ENCODE results near the gene UNC93B1.

UNC93B1 gene

DNA sequence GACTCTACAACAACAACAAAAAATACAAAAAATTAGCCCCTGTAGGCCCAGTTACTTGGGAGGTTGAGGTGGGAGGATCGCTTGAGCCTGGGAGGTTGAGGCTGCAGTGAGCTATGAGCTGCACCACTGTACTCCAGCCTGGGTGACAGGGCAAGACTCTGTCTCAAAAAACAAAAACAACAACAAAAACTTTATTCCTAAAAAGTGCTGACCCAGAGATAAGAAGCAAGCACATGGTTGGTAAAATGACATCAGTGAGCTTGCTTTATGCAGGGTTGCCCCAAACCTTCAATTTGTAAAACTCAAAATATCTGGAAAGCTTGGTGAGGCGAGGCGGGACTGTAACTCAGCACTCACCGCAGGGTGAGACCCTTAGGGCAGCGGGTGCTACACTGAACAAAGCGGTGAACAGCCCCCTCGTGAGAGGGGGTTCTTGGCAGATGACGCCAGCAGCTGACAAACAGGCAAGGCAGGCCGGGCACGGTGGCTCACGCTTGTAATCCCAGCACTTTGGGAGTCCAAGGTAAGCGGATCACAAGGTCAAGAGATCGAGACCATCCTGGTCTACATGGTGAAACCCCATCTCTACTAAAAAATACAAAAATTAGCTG, 31.5 kb upstream of the UNC93B1 start:
- no peak overlapping the region for H3K4me3 ChIP-seq (ENCODE audit: low read depth, low read length)
- TF ChIP-seq, protein P1, sequence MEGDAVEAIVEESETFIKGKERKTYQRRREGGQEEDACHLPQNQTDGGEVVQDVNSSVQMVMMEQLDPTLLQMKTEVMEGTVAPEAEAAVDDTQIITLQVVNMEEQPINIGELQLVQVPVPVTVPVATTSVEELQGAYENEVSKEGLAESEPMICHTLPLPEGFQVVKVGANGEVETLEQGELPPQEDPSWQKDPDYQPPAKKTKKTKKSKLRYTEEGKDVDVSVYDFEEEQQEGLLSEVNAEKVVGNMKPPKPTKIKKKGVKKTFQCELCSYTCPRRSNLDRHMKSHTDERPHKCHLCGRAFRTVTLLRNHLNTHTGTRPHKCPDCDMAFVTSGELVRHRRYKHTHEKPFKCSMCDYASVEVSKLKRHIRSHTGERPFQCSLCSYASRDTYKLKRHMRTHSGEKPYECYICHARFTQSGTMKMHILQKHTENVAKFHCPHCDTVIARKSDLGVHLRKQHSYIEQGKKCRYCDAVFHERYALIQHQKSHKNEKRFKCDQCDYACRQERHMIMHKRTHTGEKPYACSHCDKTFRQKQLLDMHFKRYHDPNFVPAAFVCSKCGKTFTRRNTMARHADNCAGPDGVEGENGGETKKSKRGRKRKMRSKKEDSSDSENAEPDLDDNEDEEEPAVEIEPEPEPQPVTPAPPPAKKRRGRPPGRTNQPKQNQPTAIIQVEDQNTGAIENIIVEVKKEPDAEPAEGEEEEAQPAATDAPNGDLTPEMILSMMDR (IDR thresholded peaks at IDR 0.05; ENCODE audit: insufficient read depth, low read depth, low read length, missing control alignments): no peak
- no peak for DNase-seq (ENCODE audit: low read depth)

GRCh38 chr11:68033708-68034045, 29.8 kb upstream of the UNC93B1 start:
- H3K4me3 ChIP-seq (ENCODE audit: low read depth, low read length): no peak overlapping the region
- TF ChIP-seq, protein P1 (IDR thresholded peaks at IDR 0.05; ENCODE audit: insufficient read depth, low read depth, low read length, missing control alignments): no peak
- no peak for DNase-seq (ENCODE audit: low read depth)

DNA sequence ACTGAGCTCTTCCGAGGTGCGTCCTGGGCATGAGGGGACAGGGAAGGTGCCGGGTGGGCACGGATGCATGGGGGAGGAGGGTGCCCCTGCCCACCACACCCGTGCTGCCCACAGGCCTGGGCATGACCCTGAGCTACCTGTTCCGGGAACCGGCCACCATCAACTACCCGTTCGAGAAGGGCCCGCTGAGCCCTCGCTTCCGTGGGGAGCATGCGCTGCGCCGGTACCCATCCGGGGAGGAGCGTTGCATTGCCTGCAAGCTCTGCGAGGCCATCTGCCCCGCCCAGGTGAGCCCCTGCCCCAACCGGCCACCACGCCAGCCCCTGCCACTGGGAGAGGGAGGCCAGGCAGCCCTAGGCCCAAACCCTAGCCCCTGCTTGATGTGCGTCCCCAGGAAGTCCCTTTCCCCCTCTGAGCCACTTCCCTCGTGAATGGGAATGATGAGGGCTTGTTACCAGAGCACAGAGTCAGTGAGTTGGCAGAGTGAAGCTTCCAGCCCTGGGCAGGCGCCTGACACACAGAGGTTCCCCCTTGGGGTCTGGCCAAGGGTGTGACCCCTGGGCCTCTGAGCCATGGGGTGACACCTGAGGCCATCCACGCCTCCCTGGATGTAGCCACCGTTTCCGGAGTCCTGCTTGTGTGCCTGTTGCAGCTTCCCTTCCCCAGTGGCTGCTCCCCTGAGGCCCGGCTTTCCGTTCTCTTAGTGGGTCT, 29.3 kb upstream of the UNC93B1 start:
- DNase-seq (ENCODE audit: low read depth): no peak
- no peak overlapping the region for H3K4me3 ChIP-seq (ENCODE audit: low read depth, low read length)
- TF ChIP-seq, protein P1 (IDR thresholded peaks at IDR 0.05; ENCODE audit: insufficient read depth, low read depth, low read length, missing control alignments): no peak

GRCh38 chr11:68032003-68032402, 28.1 kb upstream of the UNC93B1 start:
- DNase-seq (ENCODE audit: low read depth): no peak
- TF ChIP-seq, protein P1 (IDR thresholded peaks at IDR 0.05; ENCODE audit: insufficient read depth, low read depth, low read length, missing control alignments): no peak
- no peak overlapping the region for H3K4me3 ChIP-seq (ENCODE audit: low read depth, low read length)

- TF ChIP-seq, protein P1 (IDR thresholded peaks at IDR 0.05; ENCODE audit: insufficient read depth, low read depth, low read length, missing control alignments): no peak
- peak; percentile 48 for DNase-seq (ENCODE audit: low read depth)
- H3K4me3 ChIP-seq (ENCODE audit: low read depth, low read length): peak overlapping the region; percentile 72
Measured at GRCh38 chr11:68031144-68031464, 27.2 kb upstream of the UNC93B1 start.

DNA sequence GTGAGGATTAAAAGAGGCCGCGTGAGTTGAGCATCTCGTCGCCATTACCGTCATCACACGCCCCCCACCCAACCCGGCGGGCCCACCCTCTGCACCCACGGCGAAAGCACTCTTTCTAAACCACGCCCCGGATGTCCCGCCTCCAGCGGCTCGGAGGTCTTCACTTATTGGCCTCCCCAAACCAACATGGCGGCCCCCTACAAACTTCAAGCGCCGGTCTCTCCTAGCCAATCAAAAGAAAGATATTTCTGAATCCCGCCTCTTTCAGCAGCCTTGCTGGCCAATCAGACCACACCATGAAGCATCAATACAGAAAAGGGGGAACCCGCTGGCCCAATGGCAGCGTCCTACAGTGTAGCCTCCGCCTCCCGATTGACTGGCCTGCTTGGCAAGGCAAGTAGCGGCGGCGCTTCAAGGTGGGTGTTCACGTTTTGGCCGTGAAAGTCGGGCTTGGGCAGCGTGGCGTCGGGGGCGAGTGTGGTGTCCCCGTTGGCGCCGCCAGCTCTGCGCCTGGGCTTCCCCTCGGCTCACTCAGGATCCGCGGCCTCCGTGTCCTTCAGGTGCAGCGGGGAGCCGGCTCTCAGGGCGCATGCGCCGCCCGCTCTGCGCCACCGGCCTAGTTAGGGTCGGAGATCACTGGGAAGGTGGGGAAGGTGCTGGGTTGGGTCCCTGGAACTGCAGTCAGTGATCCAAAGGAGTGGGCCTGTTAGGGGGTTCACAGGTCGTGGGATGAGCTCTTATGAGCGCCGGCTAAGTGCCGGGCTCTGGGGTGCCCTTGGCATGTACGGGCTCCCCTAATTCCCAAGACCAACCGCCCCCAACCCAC, 26.6 kb upstream of the UNC93B1 start, which contains the start of gene NDUFS8:
Gene NDUFS8 (plus strand): TSS at position 364 of the 826 bp plus-strand sequence. CDS start 1,471 bp downstream, outside the sequence.
- TF ChIP-seq, protein P1 (IDR thresholded peaks at IDR 0.05; ENCODE audit: insufficient read depth, low read depth, low read length, missing control alignments): no peak
- DNase-seq (ENCODE audit: low read depth): peak; percentile 99
- peak within 1 kb of the TSS; percentile 72 for H3K4me3 ChIP-seq (ENCODE audit: low read depth, low read length)

Data from GM12865 (cell line).